ENCODE results near the gene PPOX.

DNA sequence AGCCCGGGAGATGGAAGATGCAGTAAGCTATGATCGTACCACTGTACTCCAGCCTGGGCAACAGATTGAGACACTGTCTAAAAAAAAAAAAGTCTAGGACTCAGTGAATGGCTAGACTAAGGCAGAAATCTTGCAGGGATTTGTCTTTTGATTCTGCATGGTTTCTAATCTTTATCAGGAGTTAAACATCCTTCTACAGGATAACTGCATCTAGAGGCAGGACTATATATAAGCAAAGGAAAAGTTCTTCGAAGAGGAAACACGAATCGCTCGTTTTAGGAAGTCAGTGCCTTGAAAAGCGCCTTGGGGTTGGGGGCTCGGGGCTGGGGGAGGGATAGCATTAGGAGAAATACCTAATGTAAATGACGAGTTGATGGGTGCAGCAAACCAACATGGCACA, 13.1 kb upstream of the PPOX start:
- TF ChIP-seq CTCF (IDR thresholded peaks at IDR 0.05; ENCODE audit: low read length) (no peak), EZH2 (IDR thresholded peaks at IDR 0.05; ENCODE audit: borderline replicate concordance, low read length) (no peak)

Measured in OCI-LY1 (cell line).